ENCODE data around the gene AFAP1. TPM values are rescaled to one million over a fixed set of nuclear protein-coding genes. Genes with fewer than 3 reads are reported as not detected.

AFAP1 gene
- total and polyA plus RNA-seq, 2 of the 4 experiments (the other 2 are of a cell fraction) = 48.2 to 80.9 TPM

DNA sequence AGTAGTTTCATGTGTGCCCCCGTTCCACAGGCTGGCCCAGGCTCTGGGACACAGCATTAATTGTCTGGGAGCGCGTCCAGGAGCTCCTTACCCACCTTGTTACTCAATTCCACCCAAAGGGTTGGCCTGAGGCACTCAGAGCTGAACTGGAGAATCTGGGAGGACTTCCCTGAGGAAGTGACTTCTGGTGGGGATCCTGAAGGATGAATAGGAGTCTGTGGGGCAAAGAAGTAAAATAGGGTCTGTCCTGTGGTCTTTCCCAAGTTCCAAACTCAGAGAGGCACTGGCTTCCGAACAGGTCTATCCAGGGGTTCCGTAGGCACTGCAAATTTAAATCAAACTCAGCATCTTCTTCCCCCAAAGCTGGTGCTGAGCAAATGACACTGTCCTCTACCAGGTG is 204.3 kb downstream of the AFAP1 start:
- Histone ChIP-seq H2BK20ac (ENCODE audit: low read depth, low read length) (no peak overlapping the region), H3K14ac (replicated peaks; ENCODE audit: low read depth, low read length) (no peak overlapping the region), H2BK120ac (ENCODE audit: low read depth, low read length) (no peak overlapping the region), H3K27me3 (ENCODE audit: control insufficient read depth, insufficient read depth, low read length) (peaks cover 27% of the 10 kb centered on the region), H3K4me3 (ENCODE audit: insufficient read depth, low read depth, low read length) (no peak overlapping the region), H3K23ac (ENCODE audit: low read depth, low read length) (no peak overlapping the region), H3K36me3 (ENCODE audit: control insufficient read depth, insufficient read depth, low read length) (no peaks in the 10 kb centered on the region), H3K9me1 (ENCODE audit: insufficient read depth, low read length) (no peaks in the 10 kb centered on the region), H4K20me1 (ENCODE audit: insufficient read depth, low read length) (no peaks in the 10 kb centered on the region; the same call in 1 of the 2 replicates), H3K27ac (ENCODE audit: insufficient read depth, low read length) (no peak overlapping the region), H3K9ac (ENCODE audit: low read depth, low read length) (no peak overlapping the region), H3K18ac (ENCODE audit: low read depth, low read length) (no peak overlapping the region), H3K4ac (ENCODE audit: low read depth, low read length) (no peak overlapping the region), H4K5ac (ENCODE audit: low read depth, low read length) (no peak overlapping the region), H3K4me2 (ENCODE audit: low read depth, low read length) (no peak overlapping the region), H3K9me3 (ENCODE audit: control insufficient read depth, insufficient read depth, low read length) (no peaks in the 10 kb centered on the region), H2AK5ac (ENCODE audit: low read depth, low read length) (no peak overlapping the region), H2BK15ac (ENCODE audit: low read depth, low read length) (no peak overlapping the region), H3K56ac (ENCODE audit: extremely low read depth, insufficient read depth, low read length) (no peak overlapping the region), H4K91ac (ENCODE audit: insufficient read depth, low read depth, low read length) (no peak overlapping the region), H4K8ac (ENCODE audit: low read depth in 2 of 2, low read length in 2 of 2) (no peak overlapping the region), H2BK5ac (ENCODE audit: low read depth, low read length, poor library complexity, severe bottlenecking) (no peak overlapping the region), H2AK9ac (replicated peaks; ENCODE audit: low read depth, low read length, poor library complexity) (no peak overlapping the region), H3K4me1 (ENCODE audit: control insufficient read depth, insufficient read depth, low read length) (no peaks in the 10 kb centered on the region), H3K79me1 (ENCODE audit: low read depth in 1 of 2, low read length in 2 of 2) (no peaks in the 10 kb centered on the region), H2AFZ (replicated peaks; ENCODE audit: low read length, poor library complexity) (no peak overlapping the region)
- intact Hi-C loops (cut with micrococcal nuclease) = no loop called here
- TF ChIP-seq FOS (IDR thresholded peaks at IDR 0.05; ENCODE audit: low read depth, low read length) = no peak
- no peak for TF ChIP-seq ELK1 (IDR thresholded peaks at IDR 0.05; ENCODE audit: borderline replicate concordance, low read depth, low read length)
- no peak for TF ChIP-seq RAD21 (IDR thresholded peaks at IDR 0.05; ENCODE audit: low read length)
- TF ChIP-seq CHD1 (IDR thresholded peaks at IDR 0.05; ENCODE audit: low read depth, low read length) = no peak
- TF ChIP-seq MAFK (IDR thresholded peaks at IDR 0.05; ENCODE audit: low read depth, low read length) = no peak
- TF ChIP-seq RCOR1 (IDR thresholded peaks at IDR 0.05; ENCODE audit: insufficient replicate concordance, low read length) = no peak
- TF ChIP-seq, protein P1, sequence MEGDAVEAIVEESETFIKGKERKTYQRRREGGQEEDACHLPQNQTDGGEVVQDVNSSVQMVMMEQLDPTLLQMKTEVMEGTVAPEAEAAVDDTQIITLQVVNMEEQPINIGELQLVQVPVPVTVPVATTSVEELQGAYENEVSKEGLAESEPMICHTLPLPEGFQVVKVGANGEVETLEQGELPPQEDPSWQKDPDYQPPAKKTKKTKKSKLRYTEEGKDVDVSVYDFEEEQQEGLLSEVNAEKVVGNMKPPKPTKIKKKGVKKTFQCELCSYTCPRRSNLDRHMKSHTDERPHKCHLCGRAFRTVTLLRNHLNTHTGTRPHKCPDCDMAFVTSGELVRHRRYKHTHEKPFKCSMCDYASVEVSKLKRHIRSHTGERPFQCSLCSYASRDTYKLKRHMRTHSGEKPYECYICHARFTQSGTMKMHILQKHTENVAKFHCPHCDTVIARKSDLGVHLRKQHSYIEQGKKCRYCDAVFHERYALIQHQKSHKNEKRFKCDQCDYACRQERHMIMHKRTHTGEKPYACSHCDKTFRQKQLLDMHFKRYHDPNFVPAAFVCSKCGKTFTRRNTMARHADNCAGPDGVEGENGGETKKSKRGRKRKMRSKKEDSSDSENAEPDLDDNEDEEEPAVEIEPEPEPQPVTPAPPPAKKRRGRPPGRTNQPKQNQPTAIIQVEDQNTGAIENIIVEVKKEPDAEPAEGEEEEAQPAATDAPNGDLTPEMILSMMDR (conservative IDR thresholded peaks at IDR 0.05; ENCODE audit: low read depth, low read length) = no peak
- no peak for TF ChIP-seq POLR2A (IDR thresholded peaks at IDR 0.05; ENCODE audit: low read depth, low read length)
- TF ChIP-seq SMC3 (IDR thresholded peaks at IDR 0.05; ENCODE audit: low read depth, low read length) = no peak
- TF ChIP-seq CEBPB (IDR thresholded peaks at IDR 0.05; ENCODE audit: low read depth, low read length) = no peak
- no peak for TF ChIP-seq MAZ (IDR thresholded peaks at IDR 0.05; ENCODE audit: borderline replicate concordance, low read depth, low read length)
- TF ChIP-seq NFE2L2 (IDR thresholded peaks at IDR 0.05; ENCODE audit: low read depth, low read length) = no peak
- TF ChIP-seq, protein P2, sequence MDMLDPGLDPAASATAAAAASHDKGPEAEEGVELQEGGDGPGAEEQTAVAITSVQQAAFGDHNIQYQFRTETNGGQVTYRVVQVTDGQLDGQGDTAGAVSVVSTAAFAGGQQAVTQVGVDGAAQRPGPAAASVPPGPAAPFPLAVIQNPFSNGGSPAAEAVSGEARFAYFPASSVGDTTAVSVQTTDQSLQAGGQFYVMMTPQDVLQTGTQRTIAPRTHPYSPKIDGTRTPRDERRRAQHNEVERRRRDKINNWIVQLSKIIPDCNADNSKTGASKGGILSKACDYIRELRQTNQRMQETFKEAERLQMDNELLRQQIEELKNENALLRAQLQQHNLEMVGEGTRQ (IDR thresholded peaks at IDR 0.05; ENCODE audit: low read depth, low read length) = no peak
- WGBS, 2 experiments (ENCODE audit: extremely low coverage in 2 of 2, insufficient read length in 1 of 2) = 83% methylated on average over 1 of the region's 5 CpGs; no CpG with 5 or more reads in 1 of the 2 experiments
- POLR2A ChIA-PET (ENCODE audit: unreplicated experiment) = no interaction called here
- dilution Hi-C loops (cut with HindIII; ENCODE audit: low sequenced_read_pairs, unreplicated experiment) = no loop called here
- DNase-seq = no peak
- CTCF ChIA-PET = no interaction called here
- no TSS peak for BruUV-seq (replicated peaks)
- ATAC-seq (ENCODE audit: low read depth) = no peak
- in situ Hi-C loops (cut with MboI; ENCODE audit: low sequenced_read_pairs) = no loop called here

Data from IMR-90 (cell line).